Hepatocyte (in vitro differentiated cells): ENCODE data around the gene NIPSNAP3A.

Experiments
- CTCF ChIP-seq: fragments of 200-600 bp; sonication (generic); IDR thresholded peaks from 2 replicates; pipeline ENCODE4 v1.5.1; 2016; ENCODE audit warnings: antibody characterized with exemption, mild to moderate bottlenecking; ENCODE audit not compliant: poor library complexity
- EZH2 ChIP-seq: fragments of 200-600 bp; sonication (generic); IDR thresholded peaks from 2 replicates; pipeline ENCODE4 v1.6.1; 2016; ENCODE audit warnings: antibody characterized with exemption, mild to moderate bottlenecking, borderline replicate concordance
- EZH2phosphoT487 ChIP-seq: fragments of 200-600 bp; sonication (generic); IDR thresholded peaks from one replicate; pipeline ENCODE4 v1.6.1; 2018; ENCODE audit warnings: antibody characterized with exemption, mild to moderate bottlenecking, low read depth, moderate library complexity; ENCODE audit not compliant: unreplicated experiment, severe bottlenecking

- no peak for TF ChIP-seq CTCF
- no peak for TF ChIP-seq EZH2phosphoT487
- no peak for TF ChIP-seq EZH2
These were observed at the start of gene NIPSNAP3A for GRCh38 chr9:104747565-104748358.
